GM21423 (cell line): ENCODE data around the gene CFI.

Experiments
- ATAC-seq: cut with Tn5 transposase; IDR thresholded peaks from one replicate; pipeline ENCODE4 v1.9.1; 2021; ENCODE audit warnings: mild to moderate bottlenecking, moderate library complexity; ENCODE audit not compliant: unreplicated experiment

Gene CFI

DNA sequence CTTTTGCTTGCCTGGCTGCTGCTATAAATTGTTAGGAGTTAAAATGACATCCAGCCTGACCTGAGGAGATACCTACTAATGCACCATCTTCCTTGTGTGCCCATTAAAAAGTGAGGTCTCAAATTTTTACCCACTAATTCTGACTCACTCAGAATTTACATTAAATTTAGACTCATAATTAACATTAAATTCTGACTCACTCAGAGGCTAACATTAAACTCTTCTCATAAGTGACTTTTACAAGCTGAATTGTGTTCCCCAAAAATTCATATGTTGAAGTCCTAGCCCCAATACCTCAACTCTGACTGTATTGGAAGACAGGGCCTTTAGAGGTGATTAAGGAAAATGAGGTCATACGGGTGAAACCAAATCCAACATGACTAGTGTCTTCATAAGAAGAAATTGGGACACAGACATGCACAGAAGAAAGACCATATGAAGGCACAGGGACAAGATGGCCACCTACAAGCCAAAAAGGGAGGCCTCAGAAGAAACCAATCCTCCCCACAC lies 110.3 kb downstream of the CFI start:
- no peak for ATAC-seq
